ENCODE data around the gene FNIP2.
"Not testable (repeated sequence)": the region's sequence is repeated elsewhere in the genome, so short reads cannot be mapped to it uniquely, and the experiment has no call there.

The FNIP2 gene

DNA sequence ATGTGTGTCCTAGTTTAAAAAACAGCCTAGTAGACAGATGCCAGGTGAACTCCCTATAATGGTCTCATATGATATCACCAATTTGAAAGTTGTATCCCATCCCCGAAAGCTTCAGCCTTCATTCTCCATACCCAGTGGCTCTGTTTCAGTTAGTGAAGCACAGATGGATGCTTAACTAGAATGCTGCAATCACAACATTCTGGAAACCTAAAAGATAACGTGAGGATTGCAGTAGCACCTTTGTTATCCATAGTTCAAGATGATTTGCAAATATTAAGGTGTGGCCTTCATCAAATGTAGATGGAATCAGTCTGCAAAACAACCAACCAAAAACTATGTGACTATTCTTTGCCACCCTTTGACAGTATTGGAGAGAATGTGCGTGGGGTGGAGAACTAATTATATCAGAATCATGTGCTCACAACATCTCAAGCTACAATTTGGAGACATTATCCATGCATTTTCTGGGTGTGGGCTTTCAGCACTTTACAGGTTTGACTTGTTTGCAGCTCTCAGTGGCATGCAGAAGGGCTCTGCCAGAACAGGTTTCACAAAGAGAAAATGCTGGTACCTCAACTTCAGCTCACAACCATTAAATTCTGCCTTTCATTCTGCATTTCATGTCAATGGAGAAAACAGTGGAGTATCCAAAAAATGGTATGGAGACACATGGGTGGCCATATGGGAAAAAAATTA lies 27.4 kb upstream of the FNIP2 start:
- Histone ChIP-seq H3K4me3 (ENCODE audit: low read depth in 1 of 2, low read length in 2 of 2) (no peak overlapping the region), H3K4me1 (ENCODE audit: insufficient read depth, low read length) (no peaks in the 10 kb centered on the region), H3K9me3 (ENCODE audit: low read length) (no peaks in the 10 kb centered on the region), H3K27ac (ENCODE audit: low read depth, low read length) (no peak overlapping the region), H3K27me3 (ENCODE audit: control insufficient read depth in 1 of 2, insufficient read depth in 2 of 2, low read length in 2 of 2) (no peaks in the 10 kb centered on the region), H3K36me3 (ENCODE audit: insufficient read depth, low read length) (no peaks in the 10 kb centered on the region), H3K9ac (ENCODE audit: low read length) (no peak overlapping the region)

GRCh38 chr4:158746537-158746936 lies 22.3 kb upstream of the FNIP2 start:
- not testable (repeated sequence) for H3K9me3 ChIP-seq (ENCODE audit: low read length); H3K9ac ChIP-seq (ENCODE audit: low read length); H3K27me3 ChIP-seq (ENCODE audit: control insufficient read depth in 1 of 2, insufficient read depth in 2 of 2, low read length in 2 of 2); H3K4me1 ChIP-seq (ENCODE audit: insufficient read depth, low read length); H3K36me3 ChIP-seq (ENCODE audit: insufficient read depth, low read length); H3K27ac ChIP-seq (ENCODE audit: low read depth, low read length); H3K4me3 ChIP-seq (ENCODE audit: low read depth in 1 of 2, low read length in 2 of 2)

GRCh38 chr4:158750379-158750778 lies 18.4 kb upstream of the FNIP2 start:
- no peaks in the 10 kb centered on the region for H3K4me1 ChIP-seq (ENCODE audit: insufficient read depth, low read length)
- no peak overlapping the region for H3K4me3 ChIP-seq (ENCODE audit: low read depth in 1 of 2, low read length in 2 of 2)
- no peaks in the 10 kb centered on the region for H3K9me3 ChIP-seq (ENCODE audit: low read length)
- no peaks in the 10 kb centered on the region for H3K36me3 ChIP-seq (ENCODE audit: insufficient read depth, low read length)
- H3K9ac ChIP-seq (ENCODE audit: low read length), result no peak overlapping the region
- no peaks in the 10 kb centered on the region for H3K27me3 ChIP-seq (ENCODE audit: control insufficient read depth in 1 of 2, insufficient read depth in 2 of 2, low read length in 2 of 2)
- H3K27ac ChIP-seq (ENCODE audit: low read depth, low read length), result no peak overlapping the region

DNA sequence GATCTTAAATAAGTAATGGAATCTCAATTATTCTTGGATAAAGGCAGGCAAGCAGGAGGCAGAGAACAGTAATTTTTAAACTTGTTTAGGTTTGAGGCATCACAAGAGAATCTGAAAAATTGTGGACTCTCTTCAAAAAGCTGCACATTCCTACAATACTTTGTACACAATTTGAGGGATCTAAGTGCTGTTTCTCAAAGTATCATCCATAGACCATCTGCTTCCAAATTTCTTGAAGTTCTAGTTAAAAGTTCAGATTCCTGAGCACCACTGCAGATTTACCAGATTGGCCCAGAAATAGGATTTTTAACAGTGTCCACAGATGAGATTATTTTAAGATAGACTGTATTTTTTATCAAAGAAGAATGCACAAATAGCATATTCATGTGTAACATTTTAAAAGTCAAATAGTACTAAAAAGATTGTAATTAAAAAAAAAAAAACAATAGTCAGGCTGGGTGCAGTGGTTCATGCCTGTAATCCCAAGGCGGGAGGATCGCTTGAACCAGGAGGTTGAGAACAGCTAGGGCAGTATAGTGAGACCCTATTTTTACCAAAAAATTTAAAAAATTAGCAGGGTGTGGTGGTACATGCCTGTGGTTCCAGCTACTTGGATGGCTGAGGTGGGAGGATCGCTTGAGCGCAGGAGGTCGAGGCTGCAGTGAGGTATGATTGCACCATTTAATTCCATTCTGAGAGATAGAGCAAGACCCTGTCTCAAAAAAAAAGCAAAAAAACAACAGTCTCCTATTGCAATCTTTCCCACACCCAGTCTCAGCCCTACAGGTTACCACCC lies 14.2 kb upstream of the FNIP2 start:
- Histone ChIP-seq H3K4me3 (ENCODE audit: low read depth in 1 of 2, low read length in 2 of 2) (no peak overlapping the region), H3K4me1 (ENCODE audit: insufficient read depth, low read length) (no peaks in the 10 kb centered on the region), H3K27me3 (ENCODE audit: control insufficient read depth in 1 of 2, insufficient read depth in 2 of 2, low read length in 2 of 2) (no peaks in the 10 kb centered on the region), H3K27ac (ENCODE audit: low read depth, low read length) (no peak overlapping the region), H3K36me3 (ENCODE audit: insufficient read depth, low read length) (no peaks in the 10 kb centered on the region), H3K9ac (ENCODE audit: low read length) (no peak overlapping the region), H3K9me3 (ENCODE audit: low read length) (no peaks in the 10 kb centered on the region)

DNA sequence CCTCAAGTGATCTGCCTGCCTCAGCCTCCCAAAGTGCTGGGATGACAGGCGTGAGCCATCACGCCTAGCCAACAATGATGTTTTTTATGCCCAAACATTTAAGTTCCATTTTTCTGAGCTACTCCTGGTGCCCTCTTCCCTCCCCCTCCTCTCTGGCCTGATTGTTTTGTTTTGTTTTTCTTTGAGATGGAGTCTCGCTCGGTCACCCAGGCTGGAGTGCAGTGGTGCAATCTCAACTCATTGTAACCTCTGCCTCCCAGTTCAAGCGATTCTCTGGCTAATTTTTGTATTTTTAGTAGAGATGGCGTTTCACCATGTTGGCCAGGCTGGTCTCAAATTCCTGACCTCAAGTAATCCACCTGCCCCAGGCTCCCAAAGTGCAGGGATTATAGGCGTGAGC lies 13.0 kb upstream of the FNIP2 start:
- not testable (repeated sequence) for H3K27me3 ChIP-seq (ENCODE audit: control insufficient read depth in 1 of 2, insufficient read depth in 2 of 2, low read length in 2 of 2); H3K4me1 ChIP-seq (ENCODE audit: insufficient read depth, low read length); H3K4me3 ChIP-seq (ENCODE audit: low read depth in 1 of 2, low read length in 2 of 2); H3K9me3 ChIP-seq (ENCODE audit: low read length); H3K9ac ChIP-seq (ENCODE audit: low read length); H3K27ac ChIP-seq (ENCODE audit: low read depth, low read length); H3K36me3 ChIP-seq (ENCODE audit: insufficient read depth, low read length)

DNA sequence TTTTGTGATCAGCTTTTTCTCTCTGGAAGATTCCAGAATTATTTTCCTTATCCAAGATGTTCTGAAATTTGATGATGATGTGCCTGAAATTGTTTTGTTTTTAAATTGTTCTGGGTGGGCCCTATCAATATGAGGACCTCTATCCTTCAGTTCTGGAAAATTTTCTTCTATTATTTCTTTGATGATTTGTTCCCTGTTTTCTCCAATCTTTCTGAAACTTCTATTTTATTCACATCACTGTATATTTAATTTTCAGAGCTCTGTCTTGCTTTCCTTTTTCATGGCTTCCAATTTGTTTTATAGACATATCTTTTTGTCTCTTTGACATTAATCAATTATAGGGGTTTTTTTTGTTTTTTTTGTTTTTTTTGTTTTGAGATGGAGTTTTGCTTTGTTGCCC lies 12.2 kb upstream of the FNIP2 start:
- Histone ChIP-seq H3K4me1 (ENCODE audit: insufficient read depth, low read length) (no peaks in the 10 kb centered on the region), H3K9me3 (ENCODE audit: low read length) (no peaks in the 10 kb centered on the region), H3K4me3 (ENCODE audit: low read depth in 1 of 2, low read length in 2 of 2) (no peak overlapping the region)

GRCh38 chr4:158758142-158758541 lies 10.7 kb upstream of the FNIP2 start:
- Histone ChIP-seq H3K4me3 (ENCODE audit: low read depth in 1 of 2, low read length in 2 of 2) (no peak overlapping the region), H3K27ac (ENCODE audit: low read depth, low read length) (no peak overlapping the region), H3K9me3 (ENCODE audit: low read length) (no peaks in the 10 kb centered on the region), H3K36me3 (ENCODE audit: insufficient read depth, low read length) (no peaks in the 10 kb centered on the region), H3K27me3 (ENCODE audit: control insufficient read depth in 1 of 2, insufficient read depth in 2 of 2, low read length in 2 of 2) (no peaks in the 10 kb centered on the region), H3K9ac (ENCODE audit: low read length) (no peak overlapping the region), H3K4me1 (ENCODE audit: insufficient read depth, low read length) (no peaks in the 10 kb centered on the region)

More for the DNA sequence above, 12.2 kb upstream of the FNIP2 start:
- Histone ChIP-seq H3K9ac (ENCODE audit: low read length) (no peak overlapping the region), H3K36me3 (ENCODE audit: insufficient read depth, low read length) (no peaks in the 10 kb centered on the region), H3K27ac (ENCODE audit: low read depth, low read length) (no peak overlapping the region), H3K27me3 (ENCODE audit: control insufficient read depth in 1 of 2, insufficient read depth in 2 of 2, low read length in 2 of 2) (no peaks in the 10 kb centered on the region)

- Histone ChIP-seq H3K4me1 (ENCODE audit: insufficient read depth, low read length) (no peaks in the 10 kb centered on the region), H3K27me3 (ENCODE audit: control insufficient read depth in 1 of 2, insufficient read depth in 2 of 2, low read length in 2 of 2) (no peaks in the 10 kb centered on the region), H3K36me3 (ENCODE audit: insufficient read depth, low read length) (no peaks in the 10 kb centered on the region), H3K4me3 (ENCODE audit: low read depth in 1 of 2, low read length in 2 of 2) (no peak overlapping the region), H3K27ac (ENCODE audit: low read depth, low read length) (no peak overlapping the region), H3K9ac (ENCODE audit: low read length) (no peak overlapping the region), H3K9me3 (ENCODE audit: low read length) (no peaks in the 10 kb centered on the region)
Measured at GRCh38 chr4:158758703-158759102, 10.1 kb upstream of the FNIP2 start.

DNA sequence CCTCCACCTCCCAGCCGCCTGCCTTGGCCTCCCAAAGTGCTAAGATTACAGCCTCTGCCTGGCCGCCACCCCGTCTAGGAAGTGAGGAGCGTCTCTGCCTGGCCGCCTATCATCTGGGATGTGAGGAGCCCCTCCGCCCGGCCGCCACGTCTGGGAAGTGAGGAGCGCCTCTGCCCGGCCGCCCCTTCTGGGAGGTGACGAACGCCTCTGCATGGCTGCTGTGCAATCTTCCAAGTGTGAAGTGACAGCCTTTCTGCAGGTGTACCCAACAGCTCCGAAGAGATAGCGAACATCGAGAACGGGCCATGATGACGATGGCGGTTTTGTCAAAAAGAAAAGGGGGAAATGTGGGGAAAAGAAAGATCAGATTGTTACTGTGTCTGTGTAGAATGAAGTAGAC lies 9.3 kb upstream of the FNIP2 start:
- not testable (repeated sequence) for H3K9me3 ChIP-seq (ENCODE audit: low read length); H3K36me3 ChIP-seq (ENCODE audit: insufficient read depth, low read length); H3K27ac ChIP-seq (ENCODE audit: low read depth, low read length); H3K9ac ChIP-seq (ENCODE audit: low read length); H3K27me3 ChIP-seq (ENCODE audit: control insufficient read depth in 1 of 2, insufficient read depth in 2 of 2, low read length in 2 of 2); H3K4me1 ChIP-seq (ENCODE audit: insufficient read depth, low read length); H3K4me3 ChIP-seq (ENCODE audit: low read depth in 1 of 2, low read length in 2 of 2)

GRCh38 chr4:158760866-158761265 lies 8.0 kb upstream of the FNIP2 start:
- H3K36me3 ChIP-seq (ENCODE audit: insufficient read depth, low read length), result no peaks in the 10 kb centered on the region
- no peak overlapping the region for H3K9ac ChIP-seq (ENCODE audit: low read length)
- no peak overlapping the region for H3K27ac ChIP-seq (ENCODE audit: low read depth, low read length)
- no peaks in the 10 kb centered on the region for H3K9me3 ChIP-seq (ENCODE audit: low read length)
- no peaks in the 10 kb centered on the region for H3K4me1 ChIP-seq (ENCODE audit: insufficient read depth, low read length)
- H3K27me3 ChIP-seq (ENCODE audit: control insufficient read depth in 1 of 2, insufficient read depth in 2 of 2, low read length in 2 of 2), result no peaks in the 10 kb centered on the region
- no peak overlapping the region for H3K4me3 ChIP-seq (ENCODE audit: low read depth in 1 of 2, low read length in 2 of 2)

DNA sequence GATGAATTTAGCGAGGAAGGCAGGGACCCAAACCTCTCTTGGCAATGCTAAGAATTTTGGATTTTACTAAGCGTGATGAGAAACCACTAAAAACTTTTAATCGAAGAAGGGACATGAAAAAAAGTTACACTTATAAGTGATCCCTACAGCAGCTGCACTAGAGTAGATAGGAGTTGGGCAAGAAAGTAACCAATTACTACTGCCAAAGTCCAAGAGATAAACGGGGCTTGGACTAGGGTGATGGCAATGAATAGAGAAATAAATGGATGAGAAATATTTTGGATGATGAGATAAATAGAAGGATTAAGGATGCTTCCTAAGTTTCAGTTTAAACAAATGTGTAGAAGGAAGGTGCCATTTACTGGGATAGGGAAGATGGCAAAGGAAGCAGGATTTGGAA lies 6.3 kb upstream of the FNIP2 start:
- Histone ChIP-seq H3K9ac (ENCODE audit: low read length) (no peak overlapping the region), H3K27ac (ENCODE audit: low read depth, low read length) (no peak overlapping the region), H3K27me3 (ENCODE audit: control insufficient read depth in 1 of 2, insufficient read depth in 2 of 2, low read length in 2 of 2) (no peaks in the 10 kb centered on the region), H3K4me1 (ENCODE audit: insufficient read depth, low read length) (peaks cover 13% of the 10 kb centered on the region), H3K36me3 (ENCODE audit: insufficient read depth, low read length) (no peaks in the 10 kb centered on the region), H3K9me3 (ENCODE audit: low read length) (no peaks in the 10 kb centered on the region), H3K4me3 (ENCODE audit: low read depth in 1 of 2, low read length in 2 of 2) (no peak overlapping the region)

DNA sequence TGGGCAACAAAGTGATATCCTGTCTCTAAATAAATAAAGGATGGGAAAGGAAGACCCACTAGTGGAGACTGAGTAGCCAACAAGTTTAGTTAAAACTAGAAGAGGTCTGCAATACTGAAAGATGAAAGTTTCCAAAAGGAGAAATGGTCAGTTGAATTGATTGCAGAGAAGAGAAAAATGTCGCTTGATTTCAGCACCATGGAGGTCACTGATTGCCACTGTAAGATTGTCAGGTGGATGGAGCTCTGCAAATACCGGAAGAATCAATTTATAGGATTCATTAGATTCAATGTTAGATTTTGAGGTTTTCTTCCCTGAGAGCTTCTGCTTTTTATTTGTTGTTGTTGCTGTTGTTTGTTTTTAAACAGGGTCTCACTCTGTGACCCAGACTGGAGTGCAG lies 5.4 kb upstream of the FNIP2 start:
- no peak overlapping the region for H3K4me3 ChIP-seq (ENCODE audit: low read depth in 1 of 2, low read length in 2 of 2)
- H3K27me3 ChIP-seq (ENCODE audit: control insufficient read depth in 1 of 2, insufficient read depth in 2 of 2, low read length in 2 of 2), result no peaks in the 10 kb centered on the region
- no peaks in the 10 kb centered on the region for H3K36me3 ChIP-seq (ENCODE audit: insufficient read depth, low read length)
- no peak overlapping the region for H3K9ac ChIP-seq (ENCODE audit: low read length)
- H3K9me3 ChIP-seq (ENCODE audit: low read length), result no peaks in the 10 kb centered on the region
- peaks cover 17% of the 10 kb centered on the region for H3K4me1 ChIP-seq (ENCODE audit: insufficient read depth, low read length)
- no peak overlapping the region for H3K27ac ChIP-seq (ENCODE audit: low read depth, low read length)
